IMR-90 (cell line): ENCODE data around the gene ITSN1. TPM values are rescaled to one million over a fixed set of nuclear protein-coding genes. Genes with fewer than 3 reads are reported as not detected.
A peak's percentile ranks its signal among the peaks of the same experiment; 100 is the strongest.

Experiments
- ATAC-seq: fragments of 200-7000 bp; cut with Tn5 transposase; 2 replicates; pipeline ENCODE4 v1.9.1; 2020; ENCODE audit warnings: low read depth, mild to moderate bottlenecking, moderate library complexity
- BruUV-seq: library from RNA; stranded (reverse); fragments of 400-500 nt; replicated peaks from 2 replicates; lab custom pipeline; 2021; lab: Mats Ljungman, UMichigan
- CTCF ChIA-PET: fragments of 300-600 bp; formaldehyde crosslinking; extraction: SDS; loops from one replicate; lab custom pipeline; 2021; ENCODE audit warnings: antibody characterized with exemption; lab: Yijun Ruan, JAX
- POLR2A ChIA-PET: fragments of 300-600 bp; sonication (Branson Sonifier 250); formaldehyde crosslinking; loops from one replicate; lab custom pipeline; 2022; ENCODE audit warnings: antibody characterized with exemption; ENCODE audit not compliant: unreplicated experiment; lab: Charles Lee
- DNase-seq: peaks from one replicate; pipeline ENCODE4 v3.0.0; 2013
- H2AFZ ChIP-seq: replicated peaks from 2 replicates; pipeline ENCODE3; 2013; ENCODE audit warnings: low read length, mild to moderate bottlenecking; ENCODE audit not compliant: poor library complexity
- H2AK5ac ChIP-seq: 2 replicates; pipeline ENCODE4 v1.6.1; 2013; ENCODE audit warnings: low read depth, low read length, inconsistent platforms
- H2AK9ac ChIP-seq: replicated peaks from 2 replicates; pipeline ENCODE3; 2013; ENCODE audit warnings: mild to moderate bottlenecking, low read depth, low read length, moderate library complexity; ENCODE audit not compliant: poor library complexity
- H2BK120ac ChIP-seq: 2 replicates; pipeline ENCODE4 v1.6.1; 2013; ENCODE audit warnings: low read depth, low read length, inconsistent platforms
- H2BK15ac ChIP-seq: 3 replicates; pipeline ENCODE4 v1.6.1; 2013; ENCODE audit warnings: low read depth, low read length, inconsistent platforms
- H2BK20ac ChIP-seq: 2 replicates; pipeline ENCODE4 v1.6.1; 2013; ENCODE audit warnings: low read depth, mild to moderate bottlenecking, inconsistent platforms, low read length, moderate library complexity
- H2BK5ac ChIP-seq: 2 replicates; pipeline ENCODE4 v1.6.1; 2013; ENCODE audit warnings: mild to moderate bottlenecking, low read depth, low read length, inconsistent platforms; ENCODE audit not compliant: poor library complexity, severe bottlenecking
- H3K14ac ChIP-seq: replicated peaks from 2 replicates; pipeline ENCODE4 v1.6.1; 2013; ENCODE audit warnings: low read depth, low read length, inconsistent platforms
- H3K18ac ChIP-seq: 2 replicates; pipeline ENCODE4 v1.6.1; 2013; ENCODE audit warnings: low read depth, low read length, control low read depth
- H3K23ac ChIP-seq: 2 replicates; pipeline ENCODE4 v1.6.1; 2013; ENCODE audit warnings: low read depth, low read length, inconsistent platforms
- H3K27ac ChIP-seq: 2 replicates; pipeline ENCODE4 v1.5.1; 2013; ENCODE audit warnings: mild to moderate bottlenecking, control low read depth, low read length; ENCODE audit not compliant: insufficient read depth
- H3K27me3 ChIP-seq: 2 replicates; pipeline ENCODE4 v1.6.1; 2013; ENCODE audit warnings: low read length; ENCODE audit not compliant: control insufficient read depth, insufficient read depth
- H3K36me3 ChIP-seq: 2 replicates; pipeline ENCODE4 v1.6.1; 2013; ENCODE audit warnings: low read length, mixed read lengths; ENCODE audit not compliant: control insufficient read depth, insufficient read depth
- H3K4ac ChIP-seq: 2 replicates; pipeline ENCODE4 v1.6.1; 2013; ENCODE audit warnings: low read depth, low read length, inconsistent platforms
- H3K4me1 ChIP-seq: 2 replicates; pipeline ENCODE4 v1.6.1; 2013; ENCODE audit warnings: low read length, mixed read lengths; ENCODE audit not compliant: control insufficient read depth, insufficient read depth
- H3K4me2 ChIP-seq: 2 replicates; pipeline ENCODE4 v1.6.1; 2013; ENCODE audit warnings: low read depth, mild to moderate bottlenecking, control low read depth, low read length, moderate library complexity
- H3K4me3 ChIP-seq: 2 replicates; pipeline ENCODE4 v1.5.1; 2013; ENCODE audit warnings: low read depth, mild to moderate bottlenecking, control low read depth, low read length, moderate library complexity; ENCODE audit not compliant: insufficient read depth
- H3K56ac ChIP-seq: 2 replicates; pipeline ENCODE4 v1.6.1; 2013; ENCODE audit warnings: low read length, inconsistent platforms; ENCODE audit not compliant: insufficient read depth; ENCODE audit errors: extremely low read depth
- H3K79me1 ChIP-seq, 2 experiments: 2 replicates each; pipeline ENCODE4 v1.6.1; 2013; ENCODE audit warnings: low read length in 2 of 2, inconsistent platforms in 1 of 2, low read depth in 1 of 2
- H3K9ac ChIP-seq: 2 replicates; pipeline ENCODE4 v1.6.1; 2013; ENCODE audit warnings: low read depth, low read length, control low read depth
- H3K9me1 ChIP-seq: 2 replicates; pipeline ENCODE4 v1.6.1; 2013; ENCODE audit warnings: low read length, inconsistent platforms; ENCODE audit not compliant: insufficient read depth
- H3K9me3 ChIP-seq: 2 replicates; pipeline ENCODE4 v1.6.1; 2013; ENCODE audit warnings: low read length; ENCODE audit not compliant: control insufficient read depth, insufficient read depth
- H4K20me1 ChIP-seq: 2 replicates; pipeline ENCODE4 v1.6.1; 2013; ENCODE audit warnings: low read length, inconsistent platforms; ENCODE audit not compliant: insufficient read depth
- H4K5ac ChIP-seq: 2 replicates; pipeline ENCODE4 v1.6.1; 2013; ENCODE audit warnings: mild to moderate bottlenecking, low read depth, low read length, control low read depth
- H4K8ac ChIP-seq, 2 experiments: 2 replicates each; pipeline ENCODE4 v1.6.1; 2013; ENCODE audit warnings: low read depth in 2 of 2, low read length in 2 of 2, control low read depth in 1 of 2, inconsistent platforms in 1 of 2
- H4K91ac ChIP-seq: 2 replicates; pipeline ENCODE4 v1.6.1; 2013; ENCODE audit warnings: low read depth, low read length, inconsistent platforms; ENCODE audit not compliant: insufficient read depth
- FOS ChIP-seq: fragments of 150-350 bp; IDR thresholded peaks from 2 replicates; pipeline ENCODE4 v1.6.1; 2016; ENCODE audit warnings: low read depth, low read length
- MXI1 ChIP-seq: IDR thresholded peaks from 2 replicates; pipeline ENCODE4 v1.6.1; 2012; ENCODE audit warnings: low read depth, mild to moderate bottlenecking, low read length, moderate library complexity, borderline replicate concordance
- NFE2L2 ChIP-seq: fragments of 150-350 bp; IDR thresholded peaks from 2 replicates; pipeline ENCODE4 v1.6.1; 2016; ENCODE audit warnings: low read depth, mild to moderate bottlenecking, low read length
- SMC3 ChIP-seq: fragments of 150-350 bp; IDR thresholded peaks from 2 replicates; pipeline ENCODE4 v1.6.1; 2016; ENCODE audit warnings: low read depth, mild to moderate bottlenecking, antibody characterized with exemption, low read length, moderate library complexity
- WGBS, 2 experiments: methylation state at CpG; one replicate each; pipeline versions ENCODE4 v1.1.5 to v1.1.7; 2013; ENCODE audit warnings: missing lambda C conversion rate in 2 of 2; ENCODE audit not compliant: insufficient read length in 1 of 2; ENCODE audit errors: extremely low coverage in 2 of 2; 5-methylcytosine and 5-hydroxymethylcytosine counted together
- dilution Hi-C: fragments of 300-500 bp; cut with HindIII; formaldehyde crosslinking; loops from one replicate; pipeline ENCODE4 v1.14.3; 2018; ENCODE audit warnings: low sequenced_read_pairs; ENCODE audit not compliant: unreplicated experiment
- in situ Hi-C: fragments of 300-500 bp; cut with MboI; formaldehyde crosslinking; loops from 3 replicates; pipeline ENCODE4 v1.14.3; 2019; ENCODE audit warnings: low sequenced_read_pairs, inconsistent platforms, mixed read lengths
- intact Hi-C: fragments of 100-400 bp; cut with micrococcal nuclease; formaldehyde crosslinking; loops from 2 replicates; pipeline ENCODE4 v1.10.0; 2022
- polyA plus RNA-seq, 3 experiments: library from polyadenylated mRNA; depleted of rRNA; stranded (reverse); fragments of >200 nt; gene quantifications; 2 replicates each; pipeline ENCODE4 v1.2.3, GENCODE V29; 2012; ENCODE audit warnings: low replicate concordance in 1 of 3
- total RNA-seq: library from RNA; depleted of rRNA; stranded (reverse); fragments of >200 nt; gene quantifications from 2 replicates; pipeline ENCODE4 v1.2.3, GENCODE V29; 2012

Gene ITSN1
- total and polyA plus RNA-seq, 2 of the 4 experiments (the other 2 are of a cell fraction) = 45.4 to 62.0 TPM

DNA sequence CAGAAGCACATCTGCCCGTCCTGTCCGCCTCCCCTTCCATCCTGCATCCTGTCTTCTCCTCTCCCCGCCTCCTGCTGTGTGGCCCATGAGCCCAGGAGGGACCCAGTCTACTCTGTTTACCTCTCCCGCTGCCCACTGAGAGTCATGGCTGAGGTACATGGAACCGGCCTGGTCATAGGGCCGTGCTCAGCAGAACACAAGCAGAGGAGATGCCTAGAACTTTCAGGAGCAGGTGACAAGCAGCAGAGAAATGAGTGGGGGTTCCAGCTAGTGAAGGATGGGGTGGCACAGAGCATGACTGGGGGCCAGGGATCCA lies 202.5 kb downstream of the ITSN1 start (continued):
- no peak for TF ChIP-seq SMC3

DNA sequence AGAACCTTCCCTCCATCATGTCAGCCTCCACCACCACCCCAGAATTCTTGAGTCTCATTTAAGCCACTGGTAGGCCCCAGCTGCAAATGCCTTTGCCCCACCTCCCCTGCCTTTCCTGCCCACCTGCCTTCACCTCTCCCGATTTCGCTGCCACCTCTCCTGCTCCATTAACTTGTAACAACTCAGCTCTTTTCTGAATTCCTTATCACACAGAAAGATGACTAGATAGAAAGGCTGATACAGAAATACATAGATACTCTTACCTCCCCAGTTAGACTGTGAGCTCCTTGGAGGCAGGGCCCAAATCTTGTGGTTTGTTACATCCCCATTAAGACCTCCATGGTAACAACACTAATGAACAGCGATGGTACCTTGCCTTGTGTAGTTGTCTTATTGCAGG lies 203.8 kb downstream of the ITSN1 start:
- ChIA-PET CTCF (no interaction called here), POLR2A (no interaction called here)
- H3K4me3 ChIP-seq = no peak overlapping the region
- BruUV-seq = no TSS peak
- H3K56ac ChIP-seq = no peak overlapping the region
- H3K27me3 ChIP-seq = no peaks in the 10 kb centered on the region
- no peak overlapping the region for H3K4ac ChIP-seq
- no peak overlapping the region for H2BK15ac ChIP-seq
- no peaks in the 10 kb centered on the region for H3K36me3 ChIP-seq
- peak overlapping the region; percentile 13; the same call in 1 of the 2 replicates for H2AK5ac ChIP-seq
- DNase-seq = no peak
- H3K14ac ChIP-seq = 0 out of 2 replicates have a peak overlapping the region, but pooled peaks have one; percentile 8
- in situ Hi-C loops (no loop called here), intact Hi-C loops (no loop called here), dilution Hi-C loops (no loop called here)
- no peak overlapping the region for H2BK5ac ChIP-seq
- H3K18ac ChIP-seq = no peak overlapping the region
- H4K8ac ChIP-seq = no peak overlapping the region
- H4K91ac ChIP-seq = no peak overlapping the region
- H3K79me1 ChIP-seq = no peaks in the 10 kb centered on the region
- no peak overlapping the region for H2AFZ ChIP-seq
- ATAC-seq = no peak
- WGBS, 2 experiments = 90% methylated on average over 2 of the region's 3 CpGs; no CpG with 5 or more reads in 1 of the 2 experiments
- no peak for TF ChIP-seq MXI1
- TF ChIP-seq FOS = no peak
- TF ChIP-seq NFE2L2 = no peak
- no peak for TF ChIP-seq SMC3
- H3K23ac ChIP-seq = no peak overlapping the region
- H4K5ac ChIP-seq = no peak overlapping the region
- H4K20me1 ChIP-seq = no peaks in the 10 kb centered on the region
- H2AK9ac ChIP-seq = no peak overlapping the region
- peaks cover 14% of the 10 kb centered on the region for H3K4me1 ChIP-seq
- 0 out of 2 replicates have a peak, but pooled peaks cover 2% of the 10 kb centered on the region for H3K9me1 ChIP-seq
- no peaks in the 10 kb centered on the region for H3K9me3 ChIP-seq
- H2BK120ac ChIP-seq = no peak overlapping the region
- H3K4me2 ChIP-seq = no peak overlapping the region
- H3K27ac ChIP-seq = no peak overlapping the region
- H3K9ac ChIP-seq = no peak overlapping the region
- H2BK20ac ChIP-seq = no peak overlapping the region
